Endometrial microvascular endothelial cells (primary cell): ENCODE results near the gene PLEKHH3. TPM values are rescaled to one million over a fixed set of nuclear protein-coding genes. Genes with fewer than 3 reads are reported as not detected.

ENCODE experiments used
- in situ Hi-C: cut with HindIII; loops from 2 replicates; pipeline ENCODE4 v1.10.0; 2017; ENCODE audit warnings: low sequenced_read_pairs, low pct_unique_long_range_greater_than_20kb; ENCODE audit errors: inconsistent ontology term
- total RNA-seq: library from RNA; depleted of rRNA; stranded (reverse); fragments of >200 nt; gene quantifications from one replicate; pipeline ENCODE4 v1.2.3, GENCODE V29; 2015; ENCODE audit errors: inconsistent ontology term

The PLEKHH3 gene
- total RNA-seq, 1 donor from 2014 or later: 9.6 TPM

GRCh38 chr17:42691021-42691545 lies 14.3 kb upstream of the PLEKHH3 start:
- in situ Hi-C loops: no loop called here

DNA sequence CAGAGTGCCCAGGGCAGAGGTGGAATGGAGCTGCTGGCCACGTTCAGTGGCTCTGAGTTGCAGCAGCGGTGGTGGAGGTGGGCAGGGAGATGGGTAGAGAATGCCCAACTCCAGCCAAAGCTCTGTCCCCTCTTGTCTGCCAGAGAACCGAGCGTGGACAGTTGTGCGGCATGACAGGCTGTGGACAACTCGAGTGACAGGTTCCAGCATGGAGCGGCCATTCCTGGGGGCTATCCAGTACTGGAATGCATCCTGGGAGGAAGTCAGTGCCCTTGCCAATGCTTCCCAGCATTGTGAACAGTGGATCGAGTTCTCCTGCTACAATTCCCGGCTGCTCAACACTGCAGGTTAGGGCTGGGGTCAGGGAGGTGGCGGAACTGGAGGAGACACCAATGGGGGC lies 13.8 kb upstream of the PLEKHH3 start:
- in situ Hi-C loops: no loop called here

- in situ Hi-C loops: loop anchor here (10.0 kb wide), 1 partner anchor 83 kb away; the partner anchor contains the start of genes RETREG3 and TUBG1
Measured at GRCh38 chr17:42687707-42688320, 11.0 kb upstream of the PLEKHH3 start.

GRCh38 chr17:42686520-42687128 lies 9.8 kb upstream of the PLEKHH3 start:
- in situ Hi-C loops: loop anchor here (10.0 kb wide), 1 partner anchor 82 kb away; the partner anchor contains the start of genes RETREG3 and TUBG1

- in situ Hi-C loops: loop anchor here (10.0 kb wide), 1 partner anchor 81 kb away; the partner anchor contains the start of genes RETREG3 and TUBG1
Measured at GRCh38 chr17:42685831-42686230, 9.0 kb upstream of the PLEKHH3 start.

DNA sequence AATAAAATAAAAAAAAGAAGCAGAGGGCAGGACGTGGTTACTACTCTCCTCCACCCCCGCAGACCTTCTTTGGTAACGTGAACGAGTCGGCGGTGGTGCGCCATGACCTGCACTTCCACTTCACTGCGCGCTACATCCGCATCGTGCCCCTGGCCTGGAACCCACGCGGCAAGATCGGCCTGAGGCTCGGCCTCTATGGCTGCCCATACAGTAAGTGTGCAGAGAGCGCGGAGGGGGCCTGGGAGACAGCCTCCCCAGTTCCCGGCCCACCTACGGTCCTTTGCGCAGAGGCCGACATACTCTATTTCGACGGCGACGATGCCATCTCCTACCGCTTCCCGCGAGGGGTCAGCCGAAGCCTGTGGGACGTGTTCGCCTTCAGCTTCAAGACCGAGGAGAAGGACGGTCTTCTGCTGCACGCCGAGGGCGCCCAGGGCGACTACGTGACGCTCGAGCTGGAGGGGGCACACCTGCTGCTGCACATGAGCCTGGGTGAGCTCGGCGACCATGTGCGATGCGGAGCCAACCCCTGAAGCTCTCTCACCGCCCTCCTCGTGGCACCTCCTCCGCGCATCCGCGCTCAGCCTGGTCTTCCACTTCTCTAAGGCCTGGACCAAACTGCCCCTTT lies 8.2 kb upstream of the PLEKHH3 start:
- in situ Hi-C loops: loop anchor here (10.0 kb wide), 1 partner anchor 80 kb away; the partner anchor contains the start of genes RETREG3 and TUBG1

GRCh38 chr17:42683407-42684034 lies 6.7 kb upstream of the PLEKHH3 start:
- in situ Hi-C loops: loop anchor here (10.0 kb wide), 1 partner anchor 79 kb away; the partner anchor contains the start of genes RETREG3 and TUBG1

DNA sequence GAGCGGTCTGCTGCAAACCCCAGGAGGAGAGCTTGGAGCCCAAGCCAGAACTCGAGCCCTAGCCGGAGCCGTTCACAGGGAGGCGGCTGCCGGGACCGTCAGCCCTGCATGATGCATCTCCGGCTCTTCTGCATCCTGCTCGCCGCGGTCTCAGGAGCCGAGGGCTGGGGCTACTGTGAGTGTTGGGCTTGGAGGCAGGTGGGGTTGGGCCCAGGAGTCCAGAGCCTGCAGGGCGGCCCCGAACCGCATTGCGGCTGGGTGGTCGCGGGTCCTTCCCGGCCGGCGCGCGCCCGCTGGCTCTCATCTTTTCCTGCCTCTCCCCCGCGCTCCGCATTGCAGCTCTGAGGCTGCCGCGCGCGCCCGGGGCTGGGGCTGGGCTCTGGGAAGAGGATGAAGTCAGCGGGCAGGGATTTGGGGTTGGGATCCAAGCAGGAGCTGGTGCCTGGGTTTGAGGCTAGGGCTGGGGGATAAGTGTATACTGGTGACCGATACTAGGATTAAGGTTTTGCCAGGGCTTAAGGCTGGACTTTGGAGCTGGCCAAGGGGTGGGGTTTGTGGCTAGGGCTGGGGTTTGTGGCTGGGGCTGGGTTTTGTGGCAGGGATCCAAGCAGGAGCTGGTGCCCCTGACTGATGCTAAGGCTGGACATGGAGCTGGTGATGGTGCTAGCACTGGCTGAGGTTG lies 6.1 kb upstream of the PLEKHH3 start:
- in situ Hi-C loops: loop anchor here (10.0 kb wide), 1 partner anchor 78 kb away; the partner anchor contains the start of genes RETREG3 and TUBG1

GRCh38 chr17:42681976-42682721 lies 5.4 kb upstream of the PLEKHH3 start, which contains the start of gene CNTNAP1:
Gene CNTNAP1 (plus strand): TSS chr17:42682531. CDS start chr17:42682830, 299 bp downstream.
- in situ Hi-C loops: loop anchor here (10.0 kb wide), 1 partner anchor 77 kb away; the partner anchor contains the start of genes RETREG3 and TUBG1

DNA sequence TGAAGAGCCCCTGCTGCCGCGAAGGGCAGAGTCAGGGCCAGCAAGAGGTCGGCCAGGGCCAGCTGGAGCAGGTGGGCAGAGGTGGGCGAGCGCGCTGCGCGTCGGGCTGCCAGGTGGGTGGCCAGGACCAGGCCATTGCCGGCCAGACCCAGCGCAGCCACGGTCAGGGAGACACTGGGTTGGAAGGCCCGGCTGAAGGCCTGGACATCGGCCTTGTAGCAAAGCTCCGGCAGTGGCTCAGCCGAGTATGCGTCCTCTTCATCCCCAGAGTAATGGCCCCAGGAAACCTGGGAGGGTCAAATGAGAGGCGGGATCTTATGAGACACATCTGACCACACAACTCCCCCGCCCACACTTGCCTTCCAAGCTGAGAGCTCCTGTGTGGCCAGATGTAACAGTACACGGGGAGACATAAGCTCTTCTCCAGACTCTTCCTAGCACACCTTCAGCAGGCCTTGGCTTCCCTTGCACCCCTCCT lies 3.6 kb upstream of the PLEKHH3 start:
- in situ Hi-C loops: loop anchor here (10.0 kb wide), 1 partner anchor 76 kb away; the partner anchor contains the start of genes RETREG3 and TUBG1

DNA sequence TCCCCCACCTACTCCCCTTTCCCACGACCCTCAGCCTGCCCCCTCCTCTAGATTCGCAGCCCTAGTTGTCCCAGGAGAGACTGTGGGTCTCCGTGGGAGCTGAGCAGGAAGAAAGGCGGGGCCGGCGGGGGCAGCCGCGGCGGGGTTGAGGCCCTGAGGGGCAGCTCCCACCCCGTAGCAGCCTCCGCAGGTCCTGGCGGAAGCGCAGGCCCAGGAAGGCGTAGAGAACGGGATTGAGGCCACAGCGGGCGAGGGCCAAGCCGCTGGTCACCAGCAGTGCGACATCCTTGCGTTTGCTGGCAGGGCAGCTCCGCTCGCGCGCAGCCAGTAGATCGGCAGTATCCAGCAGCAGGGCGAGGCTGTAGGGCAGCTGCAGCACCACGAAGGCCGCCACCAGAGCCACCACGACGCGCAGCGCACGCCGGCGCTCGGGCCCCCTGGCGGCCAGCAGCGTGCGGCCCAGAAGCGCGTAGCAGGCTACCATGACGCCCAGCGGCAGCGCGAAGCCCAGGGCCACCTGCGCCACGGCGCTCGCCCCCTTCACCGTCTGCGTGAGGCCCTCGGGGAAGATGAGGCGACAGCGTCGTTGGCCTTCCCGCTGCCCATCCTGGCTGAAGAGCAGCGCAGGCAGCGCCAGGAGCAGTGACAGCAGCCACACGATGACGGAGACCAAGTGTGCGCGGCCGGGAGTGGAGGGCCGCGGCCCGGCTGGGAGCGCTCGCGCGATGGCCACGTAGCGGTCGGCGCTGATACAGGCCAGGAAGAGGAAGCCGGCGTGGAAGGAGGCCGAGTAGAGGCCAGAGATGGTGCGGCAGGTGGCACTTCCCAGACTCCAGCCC lies 2.9 kb upstream of the PLEKHH3 start:
- in situ Hi-C loops: loop anchor here (10.0 kb wide), 1 partner anchor 75 kb away; the partner anchor contains the start of genes RETREG3 and TUBG1

DNA sequence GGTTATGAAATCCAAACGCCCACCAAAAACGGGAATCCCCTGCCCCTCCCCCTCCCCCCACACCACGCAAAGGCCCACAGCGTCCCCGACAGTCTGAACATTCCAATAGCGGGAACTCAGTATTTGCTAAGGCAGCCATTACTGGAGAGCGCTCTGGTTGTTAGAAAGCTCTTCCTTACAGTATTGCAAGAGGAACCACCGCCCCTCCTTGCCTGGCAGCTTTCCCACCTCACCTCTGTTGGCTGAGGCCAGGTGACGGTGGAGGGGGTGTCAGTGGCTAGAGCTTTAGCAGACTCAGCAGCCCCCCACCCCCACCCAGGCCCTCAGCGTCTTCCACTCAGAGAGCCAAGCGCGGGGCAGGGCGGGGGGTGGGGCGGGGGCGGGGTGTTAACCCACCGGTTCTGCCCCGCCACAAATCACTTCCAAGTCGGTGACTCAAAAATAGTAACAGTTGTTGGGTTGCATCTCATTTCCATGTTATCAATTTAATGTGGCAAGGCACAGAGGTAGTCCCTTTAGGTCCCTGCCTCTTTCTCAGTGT lies 2.2 kb upstream of the PLEKHH3 start:
- in situ Hi-C loops: no loop called here

GRCh38 chr17:42677921-42678781 lies 1.4 kb upstream of the PLEKHH3 start:
- in situ Hi-C loops: no loop called here

DNA sequence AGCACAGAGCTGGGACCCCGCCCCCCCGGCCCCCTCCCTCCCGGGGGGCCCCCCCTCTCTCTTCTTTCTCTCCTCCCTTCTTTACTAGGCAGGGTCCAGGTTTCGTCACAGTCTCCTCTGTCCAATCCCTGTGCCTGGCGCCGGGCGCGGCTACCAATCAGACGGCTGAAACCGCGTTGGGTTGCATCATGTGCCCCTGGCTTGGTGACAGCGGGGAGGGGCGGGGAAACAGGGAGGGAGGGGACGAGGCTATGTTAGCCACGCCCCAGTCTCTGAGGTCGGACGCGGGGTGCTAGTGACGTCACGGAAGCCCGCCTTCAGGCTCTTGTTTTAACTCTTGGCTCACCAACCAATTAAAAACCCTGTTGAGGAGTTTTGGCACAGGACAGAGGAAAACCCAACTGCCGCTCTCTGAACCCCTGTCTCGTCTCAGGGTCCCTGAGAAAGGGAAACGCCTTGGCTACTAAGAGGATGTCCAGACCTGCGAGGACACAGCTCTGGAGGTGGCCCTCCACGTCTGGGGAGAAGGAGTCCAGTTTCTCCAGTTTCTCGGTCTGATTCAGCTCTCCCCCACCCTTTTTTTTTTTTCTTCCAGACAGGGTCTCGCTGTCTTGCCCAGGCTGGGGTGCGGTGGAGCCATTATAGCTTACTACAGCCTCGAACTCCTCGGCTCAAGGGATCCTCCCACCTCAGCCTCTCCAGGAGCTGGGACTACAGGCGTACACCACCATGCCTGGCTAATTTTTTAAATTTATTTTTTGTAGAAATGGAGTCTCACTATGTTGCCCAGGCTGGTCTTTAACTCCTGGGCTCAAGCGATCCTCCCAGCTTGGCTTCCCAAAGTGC lies 441 bp upstream of the PLEKHH3 start:
- in situ Hi-C loops: no loop called here

DNA sequence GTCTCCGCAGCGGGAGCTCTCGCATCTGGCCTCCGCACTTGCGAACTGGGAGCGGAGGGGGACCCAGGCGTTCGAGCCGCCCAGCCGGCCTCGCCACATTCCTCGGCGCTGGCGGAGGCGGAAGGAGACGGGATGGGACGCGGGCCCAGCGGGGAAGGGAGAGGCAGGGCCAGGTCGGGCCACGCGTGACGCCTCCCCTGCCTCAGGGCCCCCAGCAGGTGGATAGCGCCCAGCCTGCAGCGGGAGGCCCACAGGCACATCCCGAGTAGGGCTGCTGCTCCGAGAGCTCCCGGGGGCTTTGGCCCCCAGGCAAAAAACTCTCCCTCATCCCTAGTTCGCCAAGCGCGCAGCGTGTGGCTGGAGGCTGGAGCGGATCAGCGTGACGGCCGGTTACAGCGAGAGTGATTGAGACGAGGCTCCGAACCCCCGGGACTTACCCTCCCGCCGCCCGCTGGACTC lies 800 bp downstream of the PLEKHH3 start:
- in situ Hi-C loops: no loop called here
